ENCODE results near the gene MCTP1.

MCTP1 gene

DNA sequence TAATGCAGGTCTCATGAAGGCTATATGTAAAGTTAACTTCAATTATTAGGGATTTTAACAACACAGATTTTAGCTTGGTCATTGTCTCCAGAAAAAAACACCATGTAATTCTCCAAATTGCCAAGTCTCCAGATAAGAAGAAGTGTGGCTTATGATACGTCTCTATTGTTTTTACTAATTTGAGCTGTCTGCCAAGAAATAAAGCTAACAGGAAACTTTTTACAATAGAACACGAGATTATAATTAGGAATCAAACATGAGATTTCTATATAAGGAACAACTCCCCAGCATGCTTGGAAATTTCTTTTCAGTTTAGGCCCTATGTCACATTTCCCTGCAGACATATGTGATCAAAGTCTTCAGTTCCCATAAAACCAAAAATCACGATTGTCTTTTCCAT is 142.7 kb downstream of the MCTP1 start:
- Histone ChIP-seq H3K27ac (ENCODE audit: poor library complexity, severe bottlenecking) (no peak overlapping the region), H3K4me3 (ENCODE audit: severe bottlenecking) (no peak overlapping the region), H3K4me1 (ENCODE audit: insufficient read depth, poor library complexity, severe bottlenecking) (no peaks in the 10 kb centered on the region), H3K27me3 (ENCODE audit: insufficient read depth, poor library complexity, severe bottlenecking) (peaks cover 22% of the 10 kb centered on the region), H3K9me3 (ENCODE audit: severe bottlenecking) (no peaks in the 10 kb centered on the region), H3K36me3 (ENCODE audit: low read depth) (no peaks in the 10 kb centered on the region)
- DNase-seq (ENCODE audit: low spot score), result no peak
- TF ChIP-seq, protein P1, sequence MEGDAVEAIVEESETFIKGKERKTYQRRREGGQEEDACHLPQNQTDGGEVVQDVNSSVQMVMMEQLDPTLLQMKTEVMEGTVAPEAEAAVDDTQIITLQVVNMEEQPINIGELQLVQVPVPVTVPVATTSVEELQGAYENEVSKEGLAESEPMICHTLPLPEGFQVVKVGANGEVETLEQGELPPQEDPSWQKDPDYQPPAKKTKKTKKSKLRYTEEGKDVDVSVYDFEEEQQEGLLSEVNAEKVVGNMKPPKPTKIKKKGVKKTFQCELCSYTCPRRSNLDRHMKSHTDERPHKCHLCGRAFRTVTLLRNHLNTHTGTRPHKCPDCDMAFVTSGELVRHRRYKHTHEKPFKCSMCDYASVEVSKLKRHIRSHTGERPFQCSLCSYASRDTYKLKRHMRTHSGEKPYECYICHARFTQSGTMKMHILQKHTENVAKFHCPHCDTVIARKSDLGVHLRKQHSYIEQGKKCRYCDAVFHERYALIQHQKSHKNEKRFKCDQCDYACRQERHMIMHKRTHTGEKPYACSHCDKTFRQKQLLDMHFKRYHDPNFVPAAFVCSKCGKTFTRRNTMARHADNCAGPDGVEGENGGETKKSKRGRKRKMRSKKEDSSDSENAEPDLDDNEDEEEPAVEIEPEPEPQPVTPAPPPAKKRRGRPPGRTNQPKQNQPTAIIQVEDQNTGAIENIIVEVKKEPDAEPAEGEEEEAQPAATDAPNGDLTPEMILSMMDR (IDR thresholded peaks at IDR 0.05; ENCODE audit: poor library complexity, severe bottlenecking), result no peak
- no peak for ATAC-seq (ENCODE audit: low read depth)

DNA sequence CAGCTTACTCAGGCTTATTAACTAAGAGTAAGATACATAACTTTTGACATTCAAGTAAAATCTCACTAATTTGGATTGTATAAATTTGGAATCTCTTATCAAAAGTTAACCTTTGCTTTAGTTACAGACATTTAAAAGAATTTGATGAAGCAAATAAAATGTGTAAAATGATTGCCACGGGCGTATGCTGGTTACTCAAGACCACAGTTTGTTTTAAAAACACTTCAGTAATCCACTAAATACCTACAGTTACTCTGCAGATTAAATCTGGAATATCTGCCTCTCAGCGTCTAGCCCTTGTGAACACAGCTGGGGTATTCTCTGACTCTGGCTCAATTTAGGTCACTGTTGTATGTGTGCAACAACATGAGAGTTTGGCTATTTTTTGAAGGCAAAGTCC is 143.8 kb downstream of the MCTP1 start:
- Histone ChIP-seq H3K9me3 (ENCODE audit: severe bottlenecking) (no peaks in the 10 kb centered on the region), H3K4me3 (ENCODE audit: severe bottlenecking) (no peak overlapping the region), H3K27me3 (ENCODE audit: insufficient read depth, poor library complexity, severe bottlenecking) (peaks cover 22% of the 10 kb centered on the region), H3K4me1 (ENCODE audit: insufficient read depth, poor library complexity, severe bottlenecking) (no peaks in the 10 kb centered on the region), H3K27ac (ENCODE audit: poor library complexity, severe bottlenecking) (no peak overlapping the region), H3K36me3 (ENCODE audit: low read depth) (no peaks in the 10 kb centered on the region)
- TF ChIP-seq, protein P1 (IDR thresholded peaks at IDR 0.05; ENCODE audit: poor library complexity, severe bottlenecking), result no peak
- no peak for DNase-seq (ENCODE audit: low spot score)
- no peak for ATAC-seq (ENCODE audit: low read depth)

DNA sequence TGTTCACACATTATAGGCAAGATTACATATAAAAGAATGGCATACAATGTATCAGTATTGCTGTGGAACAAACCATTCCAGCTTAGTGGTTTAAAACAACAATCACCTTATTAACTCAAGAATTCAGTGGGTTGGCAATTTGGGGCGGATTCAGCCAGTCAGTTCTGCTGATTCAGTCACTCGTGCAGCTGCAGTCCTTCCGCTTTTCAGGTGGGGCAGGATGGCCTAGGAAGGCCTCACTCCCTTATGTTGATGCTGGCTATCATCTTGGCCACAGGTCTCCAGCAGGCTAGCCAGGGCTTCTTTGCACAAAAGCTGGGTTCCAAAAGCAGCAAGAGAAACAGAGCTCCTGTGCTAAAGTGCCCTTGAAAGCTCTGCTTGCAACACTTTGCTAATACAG is 150.6 kb downstream of the MCTP1 start:
- no peak for ATAC-seq (ENCODE audit: low read depth)
- TF ChIP-seq, protein P1 (IDR thresholded peaks at IDR 0.05; ENCODE audit: poor library complexity, severe bottlenecking), result no peak
- no peak overlapping the region for H3K27ac ChIP-seq (ENCODE audit: poor library complexity, severe bottlenecking)
- H3K4me3 ChIP-seq (ENCODE audit: severe bottlenecking), result no peak overlapping the region
- H3K4me1 ChIP-seq (ENCODE audit: insufficient read depth, poor library complexity, severe bottlenecking), result no peaks in the 10 kb centered on the region
- H3K27me3 ChIP-seq (ENCODE audit: insufficient read depth, poor library complexity, severe bottlenecking), result peaks cover 5% of the 10 kb centered on the region
- H3K9me3 ChIP-seq (ENCODE audit: severe bottlenecking), result no peaks in the 10 kb centered on the region
- DNase-seq (ENCODE audit: low spot score), result no peak
- H3K36me3 ChIP-seq (ENCODE audit: low read depth), result no peaks in the 10 kb centered on the region

DNA sequence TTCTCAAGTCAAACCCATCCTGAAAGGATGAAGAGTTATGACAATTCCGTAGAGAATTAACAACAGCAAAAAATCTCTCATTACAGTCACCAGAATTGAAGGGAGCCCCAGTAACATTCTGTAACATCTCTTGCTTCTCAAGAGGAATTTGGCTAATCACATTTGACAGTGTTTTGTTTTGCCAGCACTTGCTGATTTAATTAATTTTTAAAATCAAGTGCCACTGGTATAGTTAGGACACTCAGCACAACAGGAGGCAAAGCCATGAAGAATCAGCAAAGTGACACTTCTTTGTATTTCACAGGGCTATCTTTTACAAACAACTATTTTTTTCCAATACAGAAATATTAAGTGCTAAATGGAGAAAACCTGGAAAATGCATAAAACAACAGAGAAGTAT is 152.8 kb downstream of the MCTP1 start:
- Histone ChIP-seq H3K27me3 (ENCODE audit: insufficient read depth, poor library complexity, severe bottlenecking) (no peaks in the 10 kb centered on the region), H3K36me3 (ENCODE audit: low read depth) (no peaks in the 10 kb centered on the region), H3K9me3 (ENCODE audit: severe bottlenecking) (no peaks in the 10 kb centered on the region), H3K4me1 (ENCODE audit: insufficient read depth, poor library complexity, severe bottlenecking) (no peaks in the 10 kb centered on the region), H3K27ac (ENCODE audit: poor library complexity, severe bottlenecking) (no peak overlapping the region), H3K4me3 (ENCODE audit: severe bottlenecking) (no peak overlapping the region)
- ATAC-seq (ENCODE audit: low read depth) (no peak), DNase-seq (ENCODE audit: low spot score) (no peak)
- TF ChIP-seq, protein P1 (IDR thresholded peaks at IDR 0.05; ENCODE audit: poor library complexity, severe bottlenecking), result no peak

DNA sequence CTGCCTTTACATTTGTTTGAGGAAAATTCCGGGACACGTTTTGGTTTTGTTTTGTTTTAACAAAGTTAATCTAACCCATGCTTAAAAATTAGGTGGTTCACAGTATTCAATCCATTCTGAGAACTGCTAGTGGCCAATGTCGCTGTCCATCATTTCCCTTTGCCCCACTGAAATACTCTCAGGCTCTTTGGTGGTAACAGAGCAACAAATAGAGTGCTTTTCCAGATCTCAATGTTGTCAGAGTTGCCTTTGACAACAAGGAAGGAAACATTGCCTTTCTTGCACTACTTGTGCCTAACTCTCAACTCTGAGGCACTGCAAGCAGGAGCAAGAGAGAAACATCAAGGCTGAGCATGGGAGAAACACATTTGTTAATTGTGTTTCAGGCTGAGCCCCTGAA is 154.0 kb downstream of the MCTP1 start:
- H3K27me3 ChIP-seq (ENCODE audit: insufficient read depth, poor library complexity, severe bottlenecking), result no peaks in the 10 kb centered on the region
- H3K36me3 ChIP-seq (ENCODE audit: low read depth), result no peaks in the 10 kb centered on the region
- no peak overlapping the region for H3K4me3 ChIP-seq (ENCODE audit: severe bottlenecking)
- H3K4me1 ChIP-seq (ENCODE audit: insufficient read depth, poor library complexity, severe bottlenecking), result no peaks in the 10 kb centered on the region
- ATAC-seq (ENCODE audit: low read depth) (no peak), DNase-seq (ENCODE audit: low spot score) (no peak)
- H3K9me3 ChIP-seq (ENCODE audit: severe bottlenecking), result no peaks in the 10 kb centered on the region
- TF ChIP-seq, protein P1 (IDR thresholded peaks at IDR 0.05; ENCODE audit: poor library complexity, severe bottlenecking), result no peak
- no peak overlapping the region for H3K27ac ChIP-seq (ENCODE audit: poor library complexity, severe bottlenecking)

Measured in RWPE2 (cell line).